Ovary (tissue), 9 donors: ENCODE data around the gene FAM193A. TPM values are rescaled to one million over a fixed set of nuclear protein-coding genes. Genes with fewer than 3 reads are reported as not detected.

Experiments used
- DNase-seq, 5 donors: peaks; one replicate each; pipeline ENCODE4 v3.0.0-alpha.2; 2019 to 2020
- H3K27ac ChIP-seq, 2 donors: fragments of 200-600 bp; one replicate each; pipeline versions ENCODE4 v1.5.1 to v1.8.0; 2019 to 2022
- H3K27me3 ChIP-seq: fragments of 200-600 bp; one replicate; pipeline ENCODE4 v1.8.0; 2022
- H3K36me3 ChIP-seq: fragments of 200-600 bp; sonication (generic); one replicate; pipeline ENCODE4 v1.5.1; 2019
- H3K4me1 ChIP-seq: one replicate; pipeline ENCODE4 v1.8.1; 2013; ENCODE audit warnings: mild to moderate bottlenecking, moderate library complexity; ENCODE audit not compliant: insufficient read depth
- H3K4me3 ChIP-seq: fragments of 200-600 bp; sonication (generic); one replicate; pipeline ENCODE4 v1.5.1; 2017
- H3K9me3 ChIP-seq, 2 donors: fragments of 200-600 bp in 1 of 2; sonication (generic) in 1 of 2; one replicate each; pipeline versions ENCODE4 v1.5.1 to v1.8.1; 2013 to 2019; ENCODE audit warnings: mild to moderate bottlenecking in 1 of 2, moderate library complexity in 1 of 2
- EP300 ChIP-seq: sonication (generic); formaldehyde crosslinking; IDR thresholded peaks from one replicate; pipeline ENCODE4 v1.6.1; 2017; ENCODE audit warnings: antibody characterized with exemption
- POLR2A ChIP-seq: fragments of 450-650 bp; IDR thresholded peaks from one replicate; pipeline ENCODE4 v1.6.1; 2017; ENCODE audit warnings: antibody characterized with exemption, mild to moderate bottlenecking, moderate library complexity
- WGBS, 3 donors: extraction: QIAGEN DNeasy Blood & Tissue Kit in 1 of 3; methylation state at CpG; one replicate each; pipeline versions ENCODE4 v1.1.5 to v1.1.7; 2013 to 2017; 5-methylcytosine and 5-hydroxymethylcytosine counted together
- intact Hi-C, 4 donors: fragments of 100-400 bp; cut with DNase I; formaldehyde crosslinking; loops; one replicate each; pipeline versions ENCODE4 v1.11.0 to v1.15.1; 2022 to 2023
- polyA plus RNA-seq, 2 donors: library from polyadenylated mRNA; stranded (reverse); fragments of 200-250 nt in 1 of 2; fragments of 350-450 nt in 1 of 2; fragmentation: Illumina TruSeq in 1 of 2; extraction: RNeasy Lipid Tissue Mini Kit (QIAGEN cat#74804) in 1 of 2; gene quantifications; one replicate each; pipeline ENCODE4 v1.2.3, GENCODE V29; 2013 to 2014
- total RNA-seq, 7 donors: library from RNA; depleted of rRNA in 2 of 7; stranded (reverse); fragments of >200 nt in 2 of 7; fragmentation: NEBNext Ultra II Directional in 3 of 7; extraction: Animal tissue kit (Norgen Biotek cat#: 25700) in 3 of 7; gene quantifications; one replicate each; pipeline versions ENCODE4 v1.1.0 to v1.2.4, GENCODE V29; 2016 to 2023
- TF ChIP-seq, protein P1 (sequence below), 3 donors: fragments of 450-650 bp in 2 of 3; fragments of 200-600 bp in 1 of 3; IDR thresholded peaks; one replicate each; pipeline versions ENCODE4 v1.5.1 to v1.8.0; 2016 to 2022; ENCODE audit warnings: antibody characterized with exemption in 3 of 3, mild to moderate bottlenecking in 1 of 3
- donor health status: DM: no; HTN: no; CAD: no; lungs with moderate emphysema.
- donor health status: DM: no; HTN: no; CAD: no.
- donor health status: Bipolar disorder and iron deficiency.
- donor health status: DM: yes; HTN: yes; CAD: no.
- donor health status: DM: no; HTN: no; CAD: no.
- donor health status: DM: yes; HTN: yes; CAD: no.

Gene FAM193A
- total and polyA plus RNA-seq, 9 donors = 16.0 to 39.1 (median 28.7) TPM

DNA sequence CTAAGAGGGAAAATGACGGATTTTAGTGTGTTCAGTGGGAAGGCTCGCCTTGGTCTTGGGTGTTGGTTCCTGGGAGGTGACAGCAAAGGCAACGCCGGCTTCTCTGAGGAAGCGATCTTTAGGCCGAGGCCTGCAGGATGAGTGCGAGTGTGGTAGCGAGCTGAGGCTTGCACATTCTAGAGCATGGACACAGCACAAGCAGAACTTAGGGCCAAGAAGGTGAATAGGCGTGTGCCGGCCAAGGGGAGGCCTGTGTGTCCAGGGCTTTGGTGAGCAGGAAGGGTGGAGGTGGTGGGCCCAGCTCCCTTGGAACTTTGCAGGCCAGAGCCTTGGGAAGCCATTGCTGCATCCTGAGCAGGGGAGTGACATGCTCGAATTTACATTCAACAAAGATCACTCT is 151.8 kb downstream of the FAM193A start:
- H3K9me3 ChIP-seq = no peaks in the 10 kb centered on the region
- H3K27me3 ChIP-seq = no peaks in the 10 kb centered on the region
- intact Hi-C loops = no loop called here
- H3K36me3 ChIP-seq = no peaks in the 10 kb centered on the region
- DNase-seq = no peak
- 94 to 98% (median 98%) methylated on average over 11 of the region's 11 CpGs for WGBS, 3 donors
- no peaks in the 10 kb centered on the region for H3K4me1 ChIP-seq
- no peak for TF ChIP-seq POLR2A
- TF ChIP-seq, protein P1, sequence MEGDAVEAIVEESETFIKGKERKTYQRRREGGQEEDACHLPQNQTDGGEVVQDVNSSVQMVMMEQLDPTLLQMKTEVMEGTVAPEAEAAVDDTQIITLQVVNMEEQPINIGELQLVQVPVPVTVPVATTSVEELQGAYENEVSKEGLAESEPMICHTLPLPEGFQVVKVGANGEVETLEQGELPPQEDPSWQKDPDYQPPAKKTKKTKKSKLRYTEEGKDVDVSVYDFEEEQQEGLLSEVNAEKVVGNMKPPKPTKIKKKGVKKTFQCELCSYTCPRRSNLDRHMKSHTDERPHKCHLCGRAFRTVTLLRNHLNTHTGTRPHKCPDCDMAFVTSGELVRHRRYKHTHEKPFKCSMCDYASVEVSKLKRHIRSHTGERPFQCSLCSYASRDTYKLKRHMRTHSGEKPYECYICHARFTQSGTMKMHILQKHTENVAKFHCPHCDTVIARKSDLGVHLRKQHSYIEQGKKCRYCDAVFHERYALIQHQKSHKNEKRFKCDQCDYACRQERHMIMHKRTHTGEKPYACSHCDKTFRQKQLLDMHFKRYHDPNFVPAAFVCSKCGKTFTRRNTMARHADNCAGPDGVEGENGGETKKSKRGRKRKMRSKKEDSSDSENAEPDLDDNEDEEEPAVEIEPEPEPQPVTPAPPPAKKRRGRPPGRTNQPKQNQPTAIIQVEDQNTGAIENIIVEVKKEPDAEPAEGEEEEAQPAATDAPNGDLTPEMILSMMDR (IDR thresholded peaks at IDR 0.05) = no peak
- no peak for TF ChIP-seq EP300
- no peak overlapping the region for H3K4me3 ChIP-seq
- no peak overlapping the region for H3K27ac ChIP-seq

DNA sequence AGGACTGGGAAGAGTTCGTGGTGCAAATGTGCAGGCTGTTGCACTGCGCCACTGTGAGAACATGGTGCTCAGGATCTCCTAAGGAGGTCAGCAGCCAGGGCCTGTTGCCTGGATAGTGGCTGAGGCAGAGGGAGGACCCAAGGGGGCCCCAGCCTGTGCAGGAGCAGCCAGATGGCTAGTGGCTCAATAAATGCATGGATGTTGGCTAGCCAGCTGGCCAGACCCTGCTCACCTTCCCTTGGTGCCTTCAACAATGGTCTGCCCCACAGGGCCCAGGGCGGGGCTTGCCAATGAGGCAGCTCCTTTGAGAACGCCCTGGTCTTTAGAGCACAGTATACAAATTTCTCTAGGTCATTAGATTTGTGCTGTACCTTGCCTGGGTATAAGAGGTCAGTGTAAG is 152.2 kb downstream of the FAM193A start:
- Histone ChIP-seq H3K36me3 (no peaks in the 10 kb centered on the region), H3K4me1 (no peaks in the 10 kb centered on the region), H3K27ac (no peak overlapping the region), H3K27me3 (no peaks in the 10 kb centered on the region), H3K4me3 (no peak overlapping the region), H3K9me3 (no peaks in the 10 kb centered on the region)
- no peak for DNase-seq
- intact Hi-C loops = no loop called here
- TF ChIP-seq, protein P1 (IDR thresholded peaks at IDR 0.05) = no peak
- 92 to 94% (median 93%) methylated on average over 4 of the region's 4 CpGs for WGBS, 3 donors

DNA sequence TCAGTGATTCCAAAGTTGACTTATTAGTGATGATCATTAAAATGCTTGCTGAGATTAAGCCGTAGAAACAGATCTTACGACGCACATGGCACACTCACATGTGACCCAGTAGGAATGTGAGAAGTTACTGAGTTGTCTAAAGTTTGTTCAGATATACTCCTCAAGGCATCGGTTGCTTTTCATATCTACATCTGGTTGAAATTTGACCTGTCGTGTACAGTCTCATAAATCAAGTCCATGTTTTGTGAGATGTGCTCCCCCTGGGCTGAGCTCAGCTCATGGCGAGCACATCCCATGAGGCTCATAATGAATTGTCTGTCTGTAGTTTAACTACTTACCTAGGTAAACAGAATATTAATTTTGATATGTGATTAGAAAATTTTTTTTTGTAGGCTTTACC is 152.7 kb downstream of the FAM193A start:
- no peak overlapping the region for H3K4me3 ChIP-seq
- no peaks in the 10 kb centered on the region for H3K36me3 ChIP-seq
- intact Hi-C loops = no loop called here
- TF ChIP-seq POLR2A (no peak), EP300 (no peak)
- TF ChIP-seq, protein P1 (IDR thresholded peaks at IDR 0.05) = no peak
- H3K27me3 ChIP-seq = no peaks in the 10 kb centered on the region
- no peak overlapping the region for H3K27ac ChIP-seq
- no peaks in the 10 kb centered on the region for H3K4me1 ChIP-seq
- no peaks in the 10 kb centered on the region for H3K9me3 ChIP-seq
- 71 to 76% (median 72%) methylated on average over 6 of the region's 6 CpGs for WGBS, 3 donors
- DNase-seq = no peak

DNA sequence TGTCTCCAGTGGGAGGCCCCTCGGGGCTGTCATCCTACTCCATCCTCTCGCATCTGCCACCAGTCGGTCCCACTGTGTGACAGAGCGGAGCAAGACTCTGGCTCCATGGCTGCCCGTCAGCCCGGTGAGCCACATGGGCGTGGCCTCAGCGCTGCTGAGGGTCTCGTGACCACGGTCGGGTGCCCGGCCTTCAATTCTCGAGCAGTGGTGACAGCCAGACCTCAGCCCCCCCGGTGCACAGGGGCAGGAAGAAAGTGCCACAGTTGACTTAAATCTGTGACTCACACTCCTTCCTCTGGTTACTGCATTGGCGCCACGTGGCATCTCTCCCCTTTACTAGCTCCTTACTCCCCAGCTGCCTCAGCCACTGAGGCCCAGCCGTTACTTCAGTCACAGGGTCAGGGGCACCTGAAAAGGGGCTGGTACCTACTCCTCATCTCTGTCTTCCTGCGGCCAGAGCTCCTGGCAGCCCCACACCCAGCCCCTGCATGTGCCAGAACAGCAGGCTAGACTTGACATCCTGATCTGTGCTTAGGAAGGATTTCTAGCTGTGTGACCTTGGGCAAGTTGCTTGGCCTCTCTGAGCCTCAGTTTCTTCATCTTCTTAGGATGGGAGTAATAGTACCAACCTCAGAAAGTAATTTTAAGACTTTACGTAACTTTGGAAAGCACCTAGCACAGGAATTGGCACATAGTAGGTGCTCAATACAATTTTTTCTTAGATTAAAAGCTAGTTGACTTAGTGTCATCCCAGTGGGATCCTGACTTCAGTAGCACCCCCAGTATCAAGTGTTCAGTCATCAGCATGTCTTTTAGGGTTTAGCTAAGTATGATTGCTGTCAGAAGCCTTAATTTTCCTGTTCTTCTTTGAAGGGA is 153.6 kb downstream of the FAM193A start:
- Histone ChIP-seq H3K4me3 (no peak overlapping the region), H3K36me3 (no peaks in the 10 kb centered on the region), H3K27ac (no peak overlapping the region), H3K4me1 (no peaks in the 10 kb centered on the region), H3K27me3 (no peaks in the 10 kb centered on the region), H3K9me3 (no peaks in the 10 kb centered on the region)
- DNase-seq = no peak
- WGBS, 3 donors = 78 to 91% (median 87%) methylated on average over 19 of the region's 19 CpGs
- TF ChIP-seq, protein P1 (IDR thresholded peaks at IDR 0.05) = no peak
- no peak for TF ChIP-seq EP300
- no peak for TF ChIP-seq POLR2A
- intact Hi-C loops = no loop called here
